Measurements from ENCODE around the gene TNIP1.

The TNIP1 gene

GRCh38 chr5:150992705-150993104 is 88.1 kb downstream of the TNIP1 start:
- DNase-seq: no peak

DNA sequence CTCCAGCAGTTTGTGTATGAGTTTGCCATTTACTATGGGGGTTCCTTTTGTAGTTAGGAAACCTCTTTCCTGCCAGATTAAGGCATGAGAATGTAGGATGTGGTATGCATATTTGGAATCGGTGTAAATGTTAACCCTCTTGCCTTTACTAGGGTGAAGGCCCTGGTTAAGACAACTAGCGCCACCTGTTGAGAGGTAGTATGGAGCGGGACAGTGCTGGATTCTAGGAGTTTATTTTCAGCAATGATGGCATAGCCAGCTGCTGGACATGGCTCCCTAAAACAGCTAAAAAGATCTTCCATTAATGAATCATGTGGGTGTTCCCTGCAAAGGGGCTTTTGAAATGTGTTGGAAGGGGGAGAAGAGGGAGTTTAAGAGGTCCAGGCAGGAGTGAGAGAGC is 91.1 kb downstream of the TNIP1 start:
- no peak for DNase-seq

- peak in 1 of 2 experiments; percentile 8 for DNase-seq
These were observed 93.1 kb downstream of the TNIP1 start for GRCh38 chr5:150987746-150988145.

All from NCI-H2081 (cell line).